Keratinocyte (primary cell): Measurements from ENCODE around the gene FANK1.
"Not testable (repeated sequence)": the region's sequence is repeated elsewhere in the genome, so short reads cannot be mapped to it uniquely, and the experiment has no call there.

ENCODE experiments used
- CTCF ChIP-seq, 3 experiments: IDR thresholded peaks in 1 of 3; conservative IDR thresholded peaks in 1 of 3; optimal IDR thresholded peaks in 1 of 3; 2 replicates in 2 of 3; 3 replicates in 1 of 3; pipeline versions ENCODE3 to v1.5.1; 2011; ENCODE audit warnings: low read length in 3 of 3, mild to moderate bottlenecking in 3 of 3, moderate library complexity in 2 of 3, control low read depth in 1 of 3, inconsistent platforms in 1 of 3; ENCODE audit not compliant: insufficient read depth in 2 of 3; ENCODE audit errors: extremely low read depth in 1 of 3
- EZH2 ChIP-seq: IDR thresholded peaks from one replicate; pipeline ENCODE4 v1.6.1; 2012; ENCODE audit warnings: inconsistent platforms, mild to moderate bottlenecking, low read length, moderate library complexity

- TF ChIP-seq CTCF (optimal IDR thresholded peaks at IDR 0.05 in 1 of 3, IDR thresholded peaks at IDR 0.05 in 1 of 3, conservative IDR thresholded peaks at IDR 0.05 in 1 of 3; ENCODE audit: extremely low read depth in 1 of 3, insufficient read depth in 2 of 3, low read length in 3 of 3); EZH2: not testable (repeated sequence)
Observed at GRCh38 chr10:125897317-125897716, 953 bp downstream of the FANK1 start.
